Body of pancreas (tissue), 4 donors: ENCODE data around the gene TRMT6. TPM values are rescaled to one million over a fixed set of nuclear protein-coding genes. Genes with fewer than 3 reads are reported as not detected.

Experiments used
- ATAC-seq: fragments of 150-250 bp; one replicate; pipeline ENCODE4 v1.9.1; 2016
- DNase-seq, 4 donors: peaks; one replicate each; pipeline ENCODE4 v3.0.0-alpha.2; 2019
- H3K27ac ChIP-seq, 4 donors: fragments of 200-600 bp; sonication (generic); 1 replicate in 3 of 4; 2 replicates in 1 of 4; pipeline versions ENCODE4 v1.5.1 to v1.6.1; 2016 to 2019; ENCODE audit warnings: mild to moderate bottlenecking in 1 of 4, mixed read lengths in 1 of 4, moderate library complexity in 1 of 4
- H3K27me3 ChIP-seq, 2 donors: fragments of 200-600 bp; sonication (generic); one replicate each; pipeline ENCODE4 v1.6.0; 2016; ENCODE audit warnings: mild to moderate bottlenecking in 1 of 2
- H3K36me3 ChIP-seq, 2 donors: fragments of 200-600 bp; sonication (generic); replicated peaks in 1 of 2; 2 replicates each; pipeline ENCODE4 v1.5.1; 2016; ENCODE audit warnings: low read depth in 2 of 2; ENCODE audit not compliant: insufficient read depth in 1 of 2
- H3K4me1 ChIP-seq: fragments of 200-600 bp; sonication (generic); one replicate; pipeline ENCODE4 v1.6.0; 2016
- H3K4me3 ChIP-seq, 2 donors: fragments of 200-600 bp; sonication (generic); 1 replicate in 1 of 2; 2 replicates in 1 of 2; pipeline ENCODE4 v1.5.1; 2016 to 2019
- H3K9me3 ChIP-seq, 3 donors: fragments of 200-600 bp; sonication (generic); 1 replicate in 2 of 3; 2 replicates in 1 of 3; pipeline ENCODE4 v1.5.1; 2016
- POLR2A ChIP-seq, 3 donors: fragments of 450-650 bp; IDR thresholded peaks; one replicate each; pipeline ENCODE4 v1.6.1; 2016; ENCODE audit warnings: antibody characterized with exemption in 3 of 3, mild to moderate bottlenecking in 2 of 3
- WGBS, 2 donors: methylation state at CpG; one replicate each; pipeline ENCODE4 v1.1.5; 2017; 5-methylcytosine and 5-hydroxymethylcytosine counted together
- intact Hi-C: fragments of 100-400 bp; cut with DNase I; formaldehyde crosslinking; loops from one replicate; pipeline ENCODE4 v1.15.1; 2023
- total RNA-seq, 2 donors: library from RNA; depleted of rRNA; stranded (reverse); fragments of >200 nt; gene quantifications; one replicate each; pipeline ENCODE4 v1.1.0, GENCODE V29; 2016
- TF ChIP-seq, protein P1 (sequence below), 7 experiments: fragments of 450-650 bp in 4 of 7; fragments of 200-600 bp in 3 of 7; sonication (generic) in 3 of 7; IDR thresholded peaks; one replicate each; pipeline ENCODE4 v1.5.1; 2016 to 2019; ENCODE audit warnings: antibody characterized with exemption in 7 of 7

Gene TRMT6
- total RNA-seq, 2 donors from 2014 or later: 5.2 to 8.6 TPM

- Histone ChIP-seq H3K4me1 (no peaks in the 10 kb centered on the region), H3K4me3 (no peak overlapping the region), H3K9me3 (no peaks in the 10 kb centered on the region), H3K27me3 (no peaks in the 10 kb centered on the region), H3K36me3 (peaks cover 0 to under 1% of the 10 kb centered on the region in 2 donors), H3K27ac (no peak overlapping the region)
- TF ChIP-seq, protein P1, sequence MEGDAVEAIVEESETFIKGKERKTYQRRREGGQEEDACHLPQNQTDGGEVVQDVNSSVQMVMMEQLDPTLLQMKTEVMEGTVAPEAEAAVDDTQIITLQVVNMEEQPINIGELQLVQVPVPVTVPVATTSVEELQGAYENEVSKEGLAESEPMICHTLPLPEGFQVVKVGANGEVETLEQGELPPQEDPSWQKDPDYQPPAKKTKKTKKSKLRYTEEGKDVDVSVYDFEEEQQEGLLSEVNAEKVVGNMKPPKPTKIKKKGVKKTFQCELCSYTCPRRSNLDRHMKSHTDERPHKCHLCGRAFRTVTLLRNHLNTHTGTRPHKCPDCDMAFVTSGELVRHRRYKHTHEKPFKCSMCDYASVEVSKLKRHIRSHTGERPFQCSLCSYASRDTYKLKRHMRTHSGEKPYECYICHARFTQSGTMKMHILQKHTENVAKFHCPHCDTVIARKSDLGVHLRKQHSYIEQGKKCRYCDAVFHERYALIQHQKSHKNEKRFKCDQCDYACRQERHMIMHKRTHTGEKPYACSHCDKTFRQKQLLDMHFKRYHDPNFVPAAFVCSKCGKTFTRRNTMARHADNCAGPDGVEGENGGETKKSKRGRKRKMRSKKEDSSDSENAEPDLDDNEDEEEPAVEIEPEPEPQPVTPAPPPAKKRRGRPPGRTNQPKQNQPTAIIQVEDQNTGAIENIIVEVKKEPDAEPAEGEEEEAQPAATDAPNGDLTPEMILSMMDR (IDR thresholded peaks at IDR 0.05): no peak
- TF ChIP-seq POLR2A (IDR thresholded peaks at IDR 0.05): no peak
- DNase-seq: no peak
- WGBS, 2 donors: 74% methylated on average over 3 of the region's 3 CpGs
- intact Hi-C loops: loop anchor here (10.0 kb wide), 1 partner anchor 398 kb away; no protein-coding TSS in a partner anchor
- no peak for ATAC-seq
Observed at GRCh38 chr20:5932796-5933195, 17.5 kb downstream of the TRMT6 start.

DNA sequence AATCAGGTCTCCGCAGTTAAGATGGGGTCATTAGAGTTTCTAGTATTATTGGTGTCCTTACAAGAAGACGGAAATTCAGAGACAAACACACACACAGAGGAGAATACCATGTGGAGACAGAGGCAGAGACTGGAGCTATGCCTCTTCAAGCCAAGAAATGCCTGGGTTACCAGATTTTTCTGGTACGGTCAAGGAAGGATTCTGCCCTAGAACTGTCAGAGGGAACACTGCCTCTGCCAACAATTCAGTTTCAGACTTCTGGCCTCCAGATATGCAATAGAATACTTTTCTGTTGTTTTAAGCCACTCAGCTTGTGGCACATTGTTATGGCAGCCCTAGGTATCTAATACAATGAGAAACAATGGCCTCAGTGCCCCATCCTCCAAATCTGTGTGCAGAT, 18.9 kb downstream of the TRMT6 start:
- H3K27me3 ChIP-seq: no peaks in the 10 kb centered on the region
- no peak overlapping the region for H3K27ac ChIP-seq
- DNase-seq: no peak
- H3K4me1 ChIP-seq: no peaks in the 10 kb centered on the region
- TF ChIP-seq POLR2A (IDR thresholded peaks at IDR 0.05): no peak
- no peak for ATAC-seq
- WGBS, 2 donors: 74 to 77% methylated on average over 3 of the region's 3 CpGs
- no peak overlapping the region for H3K4me3 ChIP-seq
- no peaks in the 10 kb centered on the region for H3K9me3 ChIP-seq
- no peaks in the 10 kb centered on the region for H3K36me3 ChIP-seq
- intact Hi-C loops: loop anchor here (10.0 kb wide), 1 partner anchor 397 kb away; no protein-coding TSS in a partner anchor

DNA sequence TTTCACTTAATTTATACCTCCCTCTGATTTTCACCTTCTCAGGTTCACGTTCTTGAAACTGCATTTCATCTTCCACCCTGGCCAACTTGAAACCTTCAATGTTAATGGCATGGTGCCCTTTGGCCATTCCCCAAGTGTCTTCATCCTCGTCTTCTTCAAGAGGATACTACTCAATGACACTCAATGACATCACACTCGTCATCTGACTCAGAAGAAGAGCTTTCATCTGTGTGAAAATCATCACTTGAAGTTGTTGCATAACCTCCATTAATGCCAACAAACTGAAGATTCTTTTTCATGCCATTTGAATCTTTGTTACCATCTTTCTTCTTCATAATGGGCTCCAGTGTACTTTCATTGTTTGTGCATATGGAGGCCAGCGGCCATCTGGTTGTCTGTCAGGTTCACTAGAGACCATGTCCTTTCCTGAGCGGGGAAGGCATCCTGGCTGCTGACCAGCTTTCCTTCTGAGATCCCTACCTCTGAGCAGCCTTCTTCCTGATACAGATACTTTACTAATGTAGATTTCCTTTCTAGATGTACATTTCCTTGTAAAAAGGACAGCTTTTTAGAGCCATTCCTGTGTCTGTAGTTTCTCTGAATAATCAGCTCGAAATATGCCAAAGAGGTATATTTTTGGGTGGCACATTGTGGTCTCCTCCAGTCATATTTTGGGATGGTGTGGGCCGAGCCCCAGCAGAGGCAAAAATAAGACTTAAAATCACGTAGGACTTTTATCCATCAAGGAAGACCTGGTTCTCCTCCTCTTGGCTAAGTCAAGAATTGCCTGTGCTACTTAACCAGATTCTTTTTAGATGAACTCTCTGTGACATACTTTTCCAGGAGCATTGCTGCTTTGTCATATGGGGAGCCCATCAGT, 21.3 kb downstream of the TRMT6 start:
- H3K4me1 ChIP-seq: no peaks in the 10 kb centered on the region
- no peaks in the 10 kb centered on the region for H3K36me3 ChIP-seq
- TF ChIP-seq POLR2A (IDR thresholded peaks at IDR 0.05): no peak
- TF ChIP-seq, protein P1 (IDR thresholded peaks at IDR 0.05): no peak
- 62 to 64% methylated on average over 8 of the region's 8 CpGs for WGBS, 2 donors
- ATAC-seq (no peak), DNase-seq (no peak)
- H3K27me3 ChIP-seq: no peaks in the 10 kb centered on the region
- intact Hi-C loops: no loop called here
- no peaks in the 10 kb centered on the region for H3K9me3 ChIP-seq
- no peak overlapping the region for H3K4me3 ChIP-seq
- no peak overlapping the region for H3K27ac ChIP-seq

DNA sequence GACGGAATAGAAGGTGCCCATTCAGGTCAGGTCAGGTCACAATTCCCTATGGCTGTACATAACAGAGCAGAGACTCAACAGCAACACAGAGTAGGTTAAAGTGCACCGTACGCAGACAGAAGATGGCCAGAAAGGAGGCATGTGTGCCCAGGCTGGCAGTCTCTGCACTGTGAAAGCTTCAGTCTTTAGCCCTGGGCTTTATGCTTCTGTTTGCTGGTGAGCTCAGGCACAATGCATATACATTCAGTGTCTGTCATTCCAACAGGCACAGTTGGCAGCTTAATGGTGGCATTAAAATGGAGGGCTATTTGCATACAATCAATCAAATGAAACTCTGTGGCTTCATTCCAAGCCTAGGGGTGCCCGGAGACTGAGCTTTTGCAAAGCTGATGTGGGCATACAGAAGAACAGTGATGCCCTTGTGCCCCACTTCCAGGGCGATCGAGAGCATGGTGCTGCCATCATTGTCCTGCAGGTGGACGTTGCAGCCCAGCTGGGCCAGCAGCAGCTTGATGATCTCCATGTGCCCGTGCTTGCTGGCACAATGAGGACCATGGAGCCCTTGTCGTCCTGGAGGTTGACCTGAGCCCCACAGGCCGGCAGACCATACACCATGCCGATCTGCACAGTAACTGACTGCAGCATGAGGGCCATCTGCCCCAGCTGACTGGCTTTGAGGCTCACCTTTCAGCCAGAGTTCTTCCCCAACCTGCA, 22.4 kb downstream of the TRMT6 start:
- Histone ChIP-seq H3K27ac (no peak overlapping the region), H3K4me3 (no peak overlapping the region), H3K4me1 (no peaks in the 10 kb centered on the region), H3K27me3 (no peaks in the 10 kb centered on the region), H3K36me3 (no peaks in the 10 kb centered on the region), H3K9me3 (no peaks in the 10 kb centered on the region)
- intact Hi-C loops: no loop called here
- WGBS, 2 donors: 67 to 68% methylated on average over 9 to 11 of the region's 11 CpGs
- DNase-seq: no peak
- ATAC-seq: no peak
- TF ChIP-seq, protein P1 (IDR thresholded peaks at IDR 0.05): no peak
- TF ChIP-seq POLR2A (IDR thresholded peaks at IDR 0.05): no peak

DNA sequence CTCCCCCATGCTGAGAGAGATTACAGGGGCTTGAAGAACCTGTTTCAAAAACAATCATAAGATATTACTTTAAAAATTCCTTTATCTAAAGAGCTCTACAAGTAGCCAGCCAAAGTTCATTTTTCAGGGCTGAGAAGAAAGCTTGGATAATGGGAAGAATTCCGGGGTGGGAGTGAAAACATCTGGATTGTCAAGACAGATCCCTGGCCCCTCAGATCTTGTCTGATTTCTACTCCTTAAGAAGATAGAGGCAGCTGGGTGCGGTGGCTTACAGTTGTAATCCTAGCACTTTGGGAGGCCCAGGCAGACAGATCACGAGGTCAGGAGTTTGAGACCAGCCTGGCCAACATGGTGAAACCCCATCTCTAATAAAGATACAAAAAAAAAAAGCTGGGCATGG, 24.8 kb downstream of the TRMT6 start:
- no peak overlapping the region for H3K4me3 ChIP-seq
- no peak for ATAC-seq
- no peaks in the 10 kb centered on the region for H3K4me1 ChIP-seq
- no peaks in the 10 kb centered on the region for H3K36me3 ChIP-seq
- TF ChIP-seq, protein P1 (IDR thresholded peaks at IDR 0.05): no peak
- TF ChIP-seq POLR2A (IDR thresholded peaks at IDR 0.05): no peak
- 61 to 62% methylated on average over 3 of the region's 3 CpGs for WGBS, 2 donors
- no peaks in the 10 kb centered on the region for H3K9me3 ChIP-seq
- DNase-seq: no peak
- intact Hi-C loops: no loop called here
- no peaks in the 10 kb centered on the region for H3K27me3 ChIP-seq
- H3K27ac ChIP-seq: no peak overlapping the region
